Psoas muscle (tissue), 8 donors: Measurements from ENCODE around the gene OR2C3. TPM values are rescaled to one million over a fixed set of nuclear protein-coding genes. Genes with fewer than 3 reads are reported as not detected.

Source experiments
- ATAC-seq, 4 donors: fragments of 200-7000 bp; cut with Tn5 transposase; one replicate each; pipeline ENCODE4 v1.9.1; 2020; ENCODE audit warnings: moderate library complexity in 3 of 4, mild to moderate bottlenecking in 2 of 4
- DNase-seq, 2 donors: peaks; one replicate each; pipeline ENCODE4 v3.0.0-alpha.2; 2020
- H3K27ac ChIP-seq: fragments of 200-600 bp; one replicate; pipeline ENCODE4 v1.8.0; 2022
- H3K27me3 ChIP-seq, 3 donors: fragments of 200-600 bp in 1 of 3; one replicate each; pipeline versions ENCODE4 v1.6.1 to v1.8.0; 2013 to 2022; ENCODE audit warnings: low read length in 2 of 3, mild to moderate bottlenecking in 2 of 3, moderate library complexity in 1 of 3; ENCODE audit not compliant: insufficient read depth in 3 of 3
- H3K36me3 ChIP-seq, 2 donors: fragments of 200-600 bp in 1 of 2; one replicate each; pipeline versions ENCODE4 v1.6.1 to v1.8.0; 2013 to 2022; ENCODE audit warnings: low read depth in 1 of 2, mild to moderate bottlenecking in 1 of 2, moderate library complexity in 1 of 2; ENCODE audit not compliant: insufficient read depth in 1 of 2
- H3K4me1 ChIP-seq: fragments of 200-600 bp; one replicate; pipeline ENCODE4 v1.8.0; 2022
- H3K4me3 ChIP-seq: fragments of 200-600 bp; one replicate; pipeline ENCODE4 v1.8.0; 2022; ENCODE audit warnings: mild to moderate bottlenecking
- H3K9me3 ChIP-seq: fragments of 200-600 bp; one replicate; pipeline ENCODE4 v1.8.0; 2022
- CTCF ChIP-seq: fragments of 200-600 bp; IDR thresholded peaks from one replicate; pipeline ENCODE4 v1.8.0; 2022; ENCODE audit warnings: antibody characterized with exemption
- WGBS, 3 donors: extraction: QIAGEN DNeasy Blood & Tissue Kit; methylation state at CpG; one replicate each; pipeline versions ENCODE4 v1.1.6 to v1.1.7; 2013; 5-methylcytosine and 5-hydroxymethylcytosine counted together
- intact Hi-C, 2 donors: fragments of 100-400 bp; cut with DNase I; formaldehyde crosslinking; loops; one replicate each; pipeline versions ENCODE4 v1.11.0 to v1.14.2; 2022
- polyA plus RNA-seq, 3 donors: library from polyadenylated mRNA; stranded (reverse); fragments of 200-250 nt; gene quantifications; one replicate each; pipeline ENCODE4 v1.2.3, GENCODE V29; 2013
- total RNA-seq, 4 donors: library from RNA; stranded (reverse); fragmentation: NEBNext Ultra II Directional in 2 of 4; extraction: Animal tissue kit (Norgen Biotek cat#: 25700) in 2 of 4; gene quantifications; one replicate each; pipeline versions ENCODE4 v1.2.1 to v1.2.4, GENCODE V29; 2021 to 2023
- donor health status: healthy with polysubstance abuse.
- donor health status: DM: no; HTN: no; CAD: no; lungs with moderate emphysema.
- donor health status: Bipolar disorder and iron deficiency.
- donor health status: healthy.
- donor health status: DM: yes; HTN: yes; CAD: no.
- donor health status: DM: no; HTN: no; CAD: no.
- donor health status: DM: no; HTN: no; CAD: no.
- donor health status: DM: yes; HTN: yes; CAD: no.

Gene OR2C3
- total and polyA plus RNA-seq, 7 donors = 0.01 TPM; not detected in 5

DNA sequence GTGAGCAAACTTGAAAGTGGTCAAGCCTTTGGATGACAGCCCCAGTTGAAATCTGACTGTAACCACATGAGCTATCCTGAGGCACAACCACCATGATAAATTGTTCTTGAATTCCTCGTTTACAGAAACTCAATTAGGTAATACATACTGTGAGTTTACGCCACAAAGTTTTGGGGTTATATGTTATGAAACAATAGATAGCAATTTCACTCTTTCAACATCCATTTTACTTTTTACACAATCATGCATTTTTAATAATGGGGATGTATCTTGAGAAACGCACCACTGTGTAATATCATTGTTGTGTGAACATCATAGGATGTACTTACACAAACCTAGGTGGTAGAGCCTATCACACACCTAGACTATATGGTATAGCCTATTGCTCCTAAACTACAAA is 35.4 kb downstream of the OR2C3 start:
- no peaks in the 10 kb centered on the region for H3K27me3 ChIP-seq
- no peaks in the 10 kb centered on the region for H3K9me3 ChIP-seq
- H3K4me3 ChIP-seq = no peak overlapping the region
- no peak for DNase-seq
- H3K27ac ChIP-seq = no peak overlapping the region
- TF ChIP-seq CTCF = no peak
- H3K36me3 ChIP-seq = no peaks in the 10 kb centered on the region
- WGBS, 3 donors = 54 to 86% (median 80%) methylated on average over 3 of the region's 3 CpGs
- no peak for ATAC-seq
- intact Hi-C loops = no loop called here
- H3K4me1 ChIP-seq = no peaks in the 10 kb centered on the region

GRCh38 chr1:247496581-247497285 is 39.5 kb downstream of the OR2C3 start:
- Histone ChIP-seq H3K36me3 (no peaks in the 10 kb centered on the region), H3K9me3 (no peaks in the 10 kb centered on the region), H3K27ac (no peak overlapping the region), H3K4me3 (no peak overlapping the region), H3K27me3 (peaks cover 0 to 3% (median 0%) of the 10 kb centered on the region in 3 donors), H3K4me1 (no peaks in the 10 kb centered on the region)
- DNase-seq (no peak), ATAC-seq (no peak)
- WGBS, 3 donors = 65 to 71% (median 67%) methylated on average over 10 of the region's 10 CpGs
- intact Hi-C loops = no loop called here
- TF ChIP-seq CTCF = no peak

DNA sequence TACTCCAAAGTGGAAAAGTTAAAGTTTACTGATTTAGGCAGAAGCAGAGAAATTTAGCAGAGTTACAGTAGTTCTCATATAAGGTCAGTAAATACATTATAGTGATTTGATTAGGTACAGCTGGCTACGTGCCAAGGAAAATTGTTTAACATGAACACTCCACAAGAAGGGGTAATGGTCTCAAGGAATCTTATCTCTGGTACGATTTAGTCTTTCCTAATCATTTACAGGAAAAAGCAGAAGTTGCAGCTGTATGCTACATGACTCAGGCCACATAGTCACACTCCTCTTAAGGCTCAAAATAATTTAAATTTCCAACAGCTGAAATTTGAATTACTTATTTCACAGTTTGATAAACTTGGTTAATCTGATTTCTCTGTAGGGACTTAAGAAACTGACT is 41.5 kb downstream of the OR2C3 start:
- Histone ChIP-seq H3K27me3 (peaks cover 0 to 3% (median 0%) of the 10 kb centered on the region in 3 donors), H3K9me3 (no peaks in the 10 kb centered on the region), H3K27ac (no peak overlapping the region), H3K4me3 (no peak overlapping the region), H3K4me1 (no peaks in the 10 kb centered on the region), H3K36me3 (no peaks in the 10 kb centered on the region)
- 38 to 53% (median 44%) methylated on average over 2 of the region's 2 CpGs for WGBS, 3 donors
- intact Hi-C loops = no loop called here
- no peak for TF ChIP-seq CTCF
- DNase-seq = no peak
- no peak for ATAC-seq

GRCh38 chr1:247493106-247493505 is 43.1 kb downstream of the OR2C3 start:
- ATAC-seq = no peak

More at GRCh38 chr1:247493106-247493505, 43.1 kb downstream of the OR2C3 start:
- Histone ChIP-seq H3K4me3 (no peak overlapping the region), H3K4me1 (no peaks in the 10 kb centered on the region), H3K27me3 (peaks cover 0 to 3% (median 0%) of the 10 kb centered on the region in 3 donors), H3K36me3 (no peaks in the 10 kb centered on the region), H3K27ac (no peak overlapping the region), H3K9me3 (no peaks in the 10 kb centered on the region)
- no peak for TF ChIP-seq CTCF
- no peak for DNase-seq
- intact Hi-C loops = no loop called here
- 45 to 55% (median 46%) methylated on average over 1 of the region's 1 CpG for WGBS, 3 donors
